Lower leg skin (tissue), 3 donors: Measurements from ENCODE around the gene ARRDC4.

Source experiments
- CTCF ChIP-seq, 3 donors: fragments of 450-650 bp; IDR thresholded peaks; one replicate each; pipeline ENCODE4 v1.5.1; 2016; ENCODE audit warnings: antibody characterized with exemption in 3 of 3, mild to moderate bottlenecking in 3 of 3, moderate library complexity in 2 of 3
- POLR2A ChIP-seq, 2 donors: fragments of 450-650 bp; IDR thresholded peaks; one replicate each; pipeline ENCODE4 v1.6.1; 2016 to 2017; ENCODE audit warnings: antibody characterized with exemption in 2 of 2, mild to moderate bottlenecking in 1 of 2, moderate library complexity in 1 of 2

DNA sequence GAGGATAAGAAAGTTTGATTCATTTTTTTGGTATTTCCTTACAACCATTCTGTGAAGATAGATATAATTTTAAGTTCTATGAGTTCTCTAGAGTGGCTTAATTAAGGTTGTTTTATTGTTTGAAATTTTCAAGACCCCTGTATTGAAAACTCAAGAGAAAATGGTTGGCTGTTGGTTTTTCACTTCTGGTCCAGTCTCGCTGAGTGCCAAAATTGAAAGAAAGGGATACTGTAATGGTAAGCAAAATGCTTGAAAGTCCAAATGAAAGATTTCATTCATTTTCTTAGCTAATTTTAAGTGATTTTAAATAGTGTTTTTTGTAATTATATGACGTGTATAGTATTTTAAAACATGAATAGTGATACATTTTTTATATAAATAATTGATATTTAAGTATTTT lies 7.4 kb downstream of the ARRDC4 start:
- TF ChIP-seq CTCF (IDR thresholded peaks at IDR 0.05) (no peak), POLR2A (IDR thresholded peaks at IDR 0.05) (no peak)
